ENCODE results near the gene MST1. TPM values are rescaled to one million over a fixed set of nuclear protein-coding genes. Genes with fewer than 3 reads are reported as not detected.

The MST1 gene
- total and polyA plus RNA-seq, 2 of the 8 experiments (the other 6 are each of a cell fraction or from before 2014, with no cell fraction given), result 6.2 to 9.5 TPM

DNA sequence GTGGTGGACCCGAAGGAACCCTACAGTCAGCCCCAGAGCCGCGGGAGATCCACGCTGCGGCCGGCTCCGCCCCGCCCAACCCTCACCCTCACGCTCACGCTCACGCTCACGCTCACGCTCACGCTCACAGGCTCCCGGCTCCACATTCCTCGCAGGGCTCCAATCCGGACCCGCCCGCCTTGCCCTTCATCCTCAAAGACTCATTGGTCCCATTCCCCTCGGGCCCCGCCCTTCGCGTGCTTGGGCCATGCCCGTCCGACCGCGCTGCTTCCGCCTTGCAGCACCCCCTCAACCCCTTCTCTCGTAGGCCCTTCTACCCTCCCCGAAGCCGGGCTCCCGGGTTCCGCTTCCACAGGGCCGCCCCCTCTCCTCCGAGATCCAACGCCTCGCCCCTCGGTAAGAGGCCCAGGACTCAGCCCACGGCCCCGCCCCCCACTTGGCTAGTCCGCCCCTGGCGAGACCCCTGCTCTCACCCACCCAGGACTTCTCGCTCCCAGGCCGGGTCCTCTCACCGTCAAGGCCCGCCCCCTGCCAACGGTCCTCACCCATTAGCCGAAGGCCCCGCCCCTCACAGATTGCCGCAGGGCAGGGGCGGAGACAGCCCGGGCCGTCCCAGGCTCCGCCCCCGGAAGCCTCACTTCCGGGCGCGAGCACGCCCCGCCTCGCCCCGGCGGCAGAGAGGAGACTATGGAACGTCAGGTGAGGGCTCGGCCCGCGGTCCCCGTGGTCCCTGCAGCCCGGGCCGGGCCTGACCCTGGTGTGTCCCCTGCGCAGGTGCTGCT lies 15.4 kb downstream of the MST1 start, which contains the start of gene APEH:
Gene APEH (plus strand): TSS at position 637 of the 782 bp plus-strand sequence. CDS start 51 bp downstream, at position 688.
- H4K5ac ChIP-seq (ENCODE audit: insufficient read length, low read depth, low read length), result peak within 1 kb of the TSS; percentile 22
- peak within 1 kb of the TSS; percentile 93; the same call in 1 of the 2 replicates for H2BK15ac ChIP-seq (ENCODE audit: low read length)
- no peaks in the 10 kb centered on the region; a peak in 1 of 7 replicates for H3K27me3 ChIP-seq (replicated peaks in 1 of 4; ENCODE audit: control insufficient read depth in 3 of 4, extremely low read depth in 1 of 4, insufficient read depth in 3 of 4, low read length in 3 of 4)
- ChIA-PET CTCF (ENCODE audit: partially characterized antibody) (interaction anchor here (1.0 to 5.4 kb wide), 5 partner anchors 11 to 135 kb away, joined by 3 to 159 read pairs (median 21); no protein-coding TSS in a partner anchor), POLR2A (ENCODE audit: partially characterized antibody) (interaction anchor here (0.9 to 3.0 kb wide), 10 partner anchors 9 to 215 kb away, joined by 3 to 21 read pairs (median 4); no protein-coding TSS in a partner anchor)
- peaks cover 13% of the 10 kb centered on the region; the same call in 1 of the 2 replicates for H3K23me2 ChIP-seq (ENCODE audit: low read depth, low read length)
- H4K91ac ChIP-seq (replicated peaks; ENCODE audit: insufficient read length, low read length), result peak within 1 kb of the TSS; percentile 90
- H3K23ac ChIP-seq (ENCODE audit: insufficient read length), result no peak within 1 kb of the TSS
- peak within 1 kb of the TSS; percentile 4 for H2BK120ac ChIP-seq (replicated peaks; ENCODE audit: low read depth, low read length)
- H3K56ac ChIP-seq (replicated peaks; ENCODE audit: insufficient read length, low read depth, low read length), result peak within 1 kb of the TSS; percentile 65
- WGBS, 2 experiments (ENCODE audit: extremely low coverage in 1 of 2, insufficient coverage in 1 of 2, insufficient read length in 1 of 2, insufficient replicate concordance in 2 of 2, low coverage in 1 of 2, low lambda C conversion rate in 2 of 2, missing lambda C conversion rate in 1 of 2), result 1% methylated on average over 50 of the region's 71 CpGs; no CpG with 5 or more reads in 1 of the 2 experiments
- H4K8ac ChIP-seq (ENCODE audit: extremely low read depth, insufficient read depth, low read length), result peak within 1 kb of the TSS; percentile 84
- H2AFZ ChIP-seq (ENCODE audit: low read length), result no peak within 1 kb of the TSS
- peaks cover 0 to 8% (median 5%) of the 10 kb centered on the region in 4 experiments; a peak in 4 of 7 replicates for H3K4me1 ChIP-seq (replicated peaks in 1 of 4; ENCODE audit: control insufficient read depth in 3 of 4, insufficient read depth in 4 of 4, low read length in 3 of 4)
- peaks cover 17 to 33% (median 27%) of the 10 kb centered on the region in 4 experiments; a peak in 7 of 8 replicates for H3K36me3 ChIP-seq (ENCODE audit: control insufficient read depth in 2 of 4, insufficient read depth in 4 of 4, low read length in 3 of 4)
- peak within 1 kb of the TSS; percentile 71 for H3K4ac ChIP-seq (replicated peaks; ENCODE audit: insufficient read length, low read depth, low read length)
- H3K14ac ChIP-seq (ENCODE audit: insufficient read length), result no peak within 1 kb of the TSS
- peak within 1 kb of the TSS; percentile 58; the same call in 1 of the 2 replicates for H2AK5ac ChIP-seq (ENCODE audit: low read depth, low read length)
- peak within 1 kb of the TSS; percentile 84 to 91 (median 86) for H3K4me3 ChIP-seq (ENCODE audit: extremely low read depth in 1 of 4, insufficient read depth in 2 of 4, low read depth in 3 of 4, low read length in 4 of 4)
- H3K18ac ChIP-seq (ENCODE audit: extremely low read depth, low read length), result peak within 1 kb of the TSS; percentile 84
- peak within 1 kb of the TSS; percentile 78 to 98 for H3K4me2 ChIP-seq (ENCODE audit: insufficient read depth in 1 of 2, low read depth in 2 of 2, low read length in 2 of 2)
- FAIRE-seq (no peak), DNase-seq (ENCODE audit: low read depth in 1 of 2, low spot score in 2 of 2) (peak; percentile 88 to 99)
- peaks cover 0 to 17% of the 10 kb centered on the region in 2 experiments; a peak in 1 of 4 replicates for H3K79me2 ChIP-seq (ENCODE audit: control insufficient read depth in 1 of 2, insufficient read depth in 2 of 2, low read length in 2 of 2)
- H3K9ac ChIP-seq (replicated peaks in 1 of 4; ENCODE audit: extremely low read depth in 1 of 4, low read depth in 3 of 4, low read length in 3 of 4), result peak within 1 kb of the TSS; percentile 45 to 86 (median 70)
- H2BK12ac ChIP-seq (ENCODE audit: low read depth, low read length), result peak within 1 kb of the TSS; percentile 72; the same call in 1 of the 2 replicates
- peak within 1 kb of the TSS; percentile 92 for H2BK5ac ChIP-seq (ENCODE audit: low read depth, low read length)
- H3K9me3 ChIP-seq (ENCODE audit: insufficient read depth in 2 of 2, low read depth in 1 of 2, low read length in 1 of 2), result no peaks in the 10 kb centered on the region
- peaks cover 8% of the 10 kb centered on the region; the same call in 1 of the 2 replicates for H3K79me1 ChIP-seq (ENCODE audit: low read depth, low read length)
- no peak within 1 kb of the TSS for H2BK20ac ChIP-seq (ENCODE audit: low read length)
- H4K20me1 ChIP-seq (replicated peaks in 1 of 2; ENCODE audit: control insufficient read depth in 1 of 2, insufficient read depth in 2 of 2, low read length in 2 of 2), result peaks cover 0 to 15% of the 10 kb centered on the region in 2 experiments
- peak within 1 kb of the TSS; percentile 90 for H3K27ac ChIP-seq (ENCODE audit: low read depth, low read length)
- TF ChIP-seq ASH2L (IDR thresholded peaks at IDR 0.05; ENCODE audit: low read length) (peak; percentile 79), BRCA1 (IDR thresholded peaks at IDR 0.05; ENCODE audit: low read depth, low read length) (no peak), HDAC6 (IDR thresholded peaks at IDR 0.05; ENCODE audit: low read depth, low read length) (no peak), SUZ12 (IDR thresholded peaks at IDR 0.05; ENCODE audit: low read length) (no peak), POU5F1 (IDR thresholded peaks at IDR 0.05; ENCODE audit: low read depth, low read length) (no peak), CEBPB (IDR thresholded peaks at IDR 0.05; ENCODE audit: low read depth, low read length) (no peak), EP300 (IDR thresholded peaks at IDR 0.05; ENCODE audit: borderline replicate concordance in 1 of 2, low read depth in 2 of 2, low read length in 2 of 2) (0 out of 3 replicates have a peak, but pooled peaks of 1 of the 2 experiments have one; percentile 6), JUND (IDR thresholded peaks at IDR 0.05; ENCODE audit: low read length) (no peak), SIN3A (conservative IDR thresholded peaks at IDR 0.05 in 1 of 2, IDR thresholded peaks at IDR 0.05 in 1 of 2; ENCODE audit: low read depth in 1 of 2, low read length in 2 of 2) (peak; percentile 47 to 82; a peak in 2 of 4 replicates)
- TF ChIP-seq, protein P1, sequence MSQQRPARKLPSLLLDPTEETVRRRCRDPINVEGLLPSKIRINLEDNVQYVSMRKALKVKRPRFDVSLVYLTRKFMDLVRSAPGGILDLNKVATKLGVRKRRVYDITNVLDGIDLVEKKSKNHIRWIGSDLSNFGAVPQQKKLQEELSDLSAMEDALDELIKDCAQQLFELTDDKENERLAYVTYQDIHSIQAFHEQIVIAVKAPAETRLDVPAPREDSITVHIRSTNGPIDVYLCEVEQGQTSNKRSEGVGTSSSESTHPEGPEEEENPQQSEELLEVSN (IDR thresholded peaks at IDR 0.05), result no peak; the same call in none of the 2 replicates
